Heart left ventricle (tissue), 16 donors: ENCODE data around the gene PRR35. TPM values are rescaled to one million over a fixed set of nuclear protein-coding genes. Genes with fewer than 3 reads are reported as not detected.

Experiments used
- ATAC-seq, 4 donors: fragments of 200-7000 bp; cut with Tn5 transposase; one replicate each; pipeline ENCODE4 v1.9.1; 2020 to 2022; ENCODE audit warnings: moderate library complexity in 4 of 4, mild to moderate bottlenecking in 3 of 4, moderate number of reproducible peaks in 1 of 4
- DNase-seq, 5 donors: peaks; one replicate each; pipeline ENCODE4 v3.0.0-alpha.2; 2020
- H3K27ac ChIP-seq, 12 donors: fragments of 200-600 bp; sonication (generic) in 4 of 12; one replicate each; pipeline versions ENCODE4 v1.5.0 to v1.8.0; 2016 to 2022; ENCODE audit warnings: mild to moderate bottlenecking in 2 of 12
- H3K27me3 ChIP-seq, 9 donors: fragments of 200-600 bp; sonication (generic) in 2 of 9; one replicate each; pipeline versions ENCODE4 v1.5.1 to v1.8.0; 2016 to 2022; ENCODE audit warnings: mild to moderate bottlenecking in 3 of 9
- H3K36me3 ChIP-seq, 9 donors: fragments of 200-600 bp; sonication (generic) in 2 of 9; one replicate each; pipeline versions ENCODE4 v1.5.0 to v1.8.0; 2018 to 2022; ENCODE audit warnings: mild to moderate bottlenecking in 2 of 9
- H3K4me1 ChIP-seq, 12 donors: fragments of 200-600 bp; sonication (generic) in 4 of 12; one replicate each; pipeline versions ENCODE4 v1.5.0 to v1.8.0; 2016 to 2022; ENCODE audit warnings: mild to moderate bottlenecking in 3 of 12
- H3K4me3 ChIP-seq, 12 donors: fragments of 200-600 bp; sonication (generic) in 4 of 12; one replicate each; pipeline versions ENCODE4 v1.5.0 to v1.8.0; 2017 to 2022; ENCODE audit warnings: mild to moderate bottlenecking in 9 of 12, moderate library complexity in 4 of 12
- H3K9me3 ChIP-seq, 12 donors: fragments of 200-600 bp; sonication (generic) in 4 of 12; one replicate each; pipeline versions ENCODE4 v1.5.0 to v1.8.0; 2016 to 2022; ENCODE audit warnings: mild to moderate bottlenecking in 1 of 12
- CTCF ChIP-seq, 12 donors: fragments of 200-600 bp; sonication (generic) in 4 of 12; IDR thresholded peaks; one replicate each; pipeline versions ENCODE4 v1.5.0 to v1.8.0; 2018 to 2022; ENCODE audit warnings: antibody characterized with exemption in 12 of 12, mild to moderate bottlenecking in 5 of 12
- POLR2A ChIP-seq, 2 donors: fragments of 450-650 bp; IDR thresholded peaks; one replicate each; pipeline ENCODE4 v1.6.1; 2017; ENCODE audit warnings: antibody characterized with exemption in 2 of 2, mild to moderate bottlenecking in 2 of 2, moderate library complexity in 2 of 2
- WGBS, 4 donors: extraction: QIAGEN DNeasy Blood & Tissue Kit in 2 of 4; methylation state at CpG; one replicate each; pipeline versions ENCODE4 v1.1.5 to v1.1.7; 2013 to 2018; 5-methylcytosine and 5-hydroxymethylcytosine counted together
- intact Hi-C, 10 donors: fragments of 100-400 bp; cut with DNase I; formaldehyde crosslinking; loops; one replicate each; pipeline versions ENCODE4 v1.11.1 to v1.14.2; 2022
- polyA plus RNA-seq, 2 donors: library from polyadenylated mRNA; stranded (reverse); fragments of 200-250 nt; gene quantifications; one replicate each; pipeline ENCODE4 v1.2.3, GENCODE V29; 2013
- total RNA-seq, 9 donors: library from RNA; depleted of rRNA in 2 of 9; stranded (reverse); fragments of >200 nt in 2 of 9; fragmentation: NEBNext Ultra II Directional in 3 of 9; extraction: Animal tissue kit (Norgen Biotek cat#: 25700) in 3 of 9; gene quantifications; one replicate each; pipeline versions ENCODE4 v1.1.0 to v1.2.4, GENCODE V29; 2016 to 2023
- donor health status: ischemic (EF 13 %, LVEDD 7.1; RV severe dilation, severe dysfunction).
- donor health status: healthy with polysubstance abuse.
- donor health status: DM: no; HTN: yes; CAD: no.
- donor health status: DM: no; HTN: no; CAD: no.
- donor health status: ischemic (EF 25% LVEDD 6.9; RV normal size, moderate dysfunction).
- donor health status: ischemic (EF 25% LVEDD 5.7; RV mildly dilated, moderate dysfunction).
- donor health status: healthy.
- donor health status: DM: yes; HTN: yes; CAD: no.
- donor health status: ischemic (EF 35%, LVEDD 5.7; RV mildly dilated, moderate dysfunction).
- donor health status: nonischemic (EF 11% LVEDD 7.7; RV severe dilation, severe dysfunction).
- donor health status: DM: yes; HTN: yes; CAD: no.
- donor health status: PGD.
- donor health status: ischemic (EF 29% LVEDD 5.4; RV normal size, mild dysfunction).
- donor health status: nonischemic (EF 23%, LVEDD 6.1; RV moderate dilation, normal function).

Gene PRR35
- total and polyA plus RNA-seq, 11 donors = not detected

DNA sequence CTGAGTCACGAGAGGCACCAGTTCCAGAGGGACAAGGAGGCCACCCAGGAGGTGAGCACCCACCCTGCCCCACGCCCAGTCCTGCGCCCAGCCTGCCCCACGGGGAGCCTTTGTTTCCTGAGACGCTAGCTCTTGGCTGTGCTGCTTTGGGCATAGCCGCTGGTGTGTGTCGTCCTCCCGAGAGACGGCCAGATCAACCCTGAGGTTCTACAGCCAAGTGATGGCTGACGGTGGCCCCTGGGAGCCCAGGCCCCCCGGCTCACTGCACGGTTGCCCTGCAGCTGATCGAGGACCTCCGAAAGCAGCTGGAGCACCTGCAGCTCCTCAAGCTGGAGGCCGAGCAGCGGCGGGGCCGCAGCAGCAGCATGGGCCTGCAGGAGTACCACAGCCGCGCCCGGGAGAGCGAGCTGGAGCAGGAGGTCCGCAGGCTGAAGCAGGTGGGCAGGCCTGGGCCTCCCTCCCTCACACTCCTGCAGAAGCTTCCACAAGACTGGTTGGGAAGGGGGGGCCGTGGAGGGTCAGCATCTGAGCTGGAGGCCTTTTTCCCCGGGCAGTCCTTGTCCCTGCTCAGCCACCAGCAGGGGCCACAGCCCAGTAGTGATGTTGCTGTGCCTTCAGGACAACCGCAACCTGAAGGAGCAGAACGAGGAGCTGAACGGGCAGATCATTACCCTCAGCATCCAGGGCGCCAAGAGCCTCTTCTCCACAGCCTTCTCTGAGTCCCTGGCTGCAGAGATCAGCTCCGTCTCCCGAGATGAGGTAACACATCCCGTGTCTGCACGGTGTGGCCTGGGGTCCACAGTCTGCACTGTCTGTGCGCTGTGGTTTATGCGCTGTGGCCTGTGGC, 40.1 kb upstream of the PRR35 start:
- Histone ChIP-seq H3K4me3 (no peak overlapping the region), H3K27me3 (no peaks in the 10 kb centered on the region), H3K9me3 (no peaks in the 10 kb centered on the region), H3K36me3 (peaks cover 0 to 54% (median 41%) of the 10 kb centered on the region in 9 donors), H3K4me1 (peaks cover 0 to 6% (median 0%) of the 10 kb centered on the region in 12 donors), H3K27ac (no peak overlapping the region)
- TF ChIP-seq POLR2A (IDR thresholded peaks at IDR 0.05) = no peak
- no peak for TF ChIP-seq CTCF (IDR thresholded peaks at IDR 0.05)
- WGBS, 4 donors = 89 to 94% (median 92%) methylated on average over 13 to 35 of the region's 35 CpGs
- DNase-seq (no peak), ATAC-seq (no peak)
- intact Hi-C loops = loop anchor here in 1 of 10 donors (10.0 kb wide), 1 partner anchor 95 kb away; the partner anchor contains the start of gene RAB11FIP3

GRCh38 chr16:520847-521246, 39.3 kb upstream of the PRR35 start:
- peaks cover 0 to 14% (median 5%) of the 10 kb centered on the region in 12 donors for H3K4me1 ChIP-seq
- WGBS, 4 donors = 95 to 100% (median 95%) methylated on average over 5 to 13 of the region's 13 CpGs
- TF ChIP-seq POLR2A (IDR thresholded peaks at IDR 0.05) = no peak
- no peak for TF ChIP-seq CTCF (IDR thresholded peaks at IDR 0.05)
- H3K4me3 ChIP-seq = no peak overlapping the region
- ATAC-seq (no peak), DNase-seq (no peak)
- H3K9me3 ChIP-seq = no peaks in the 10 kb centered on the region
- no peaks in the 10 kb centered on the region for H3K27me3 ChIP-seq
- intact Hi-C loops = loop anchor here in 1 of 10 donors (10.0 kb wide), 1 partner anchor 96 kb away; the partner anchor contains the start of gene RAB11FIP3
- H3K27ac ChIP-seq = no peak overlapping the region
- H3K36me3 ChIP-seq = peaks cover 0 to 46% (median 35%) of the 10 kb centered on the region in 9 donors

DNA sequence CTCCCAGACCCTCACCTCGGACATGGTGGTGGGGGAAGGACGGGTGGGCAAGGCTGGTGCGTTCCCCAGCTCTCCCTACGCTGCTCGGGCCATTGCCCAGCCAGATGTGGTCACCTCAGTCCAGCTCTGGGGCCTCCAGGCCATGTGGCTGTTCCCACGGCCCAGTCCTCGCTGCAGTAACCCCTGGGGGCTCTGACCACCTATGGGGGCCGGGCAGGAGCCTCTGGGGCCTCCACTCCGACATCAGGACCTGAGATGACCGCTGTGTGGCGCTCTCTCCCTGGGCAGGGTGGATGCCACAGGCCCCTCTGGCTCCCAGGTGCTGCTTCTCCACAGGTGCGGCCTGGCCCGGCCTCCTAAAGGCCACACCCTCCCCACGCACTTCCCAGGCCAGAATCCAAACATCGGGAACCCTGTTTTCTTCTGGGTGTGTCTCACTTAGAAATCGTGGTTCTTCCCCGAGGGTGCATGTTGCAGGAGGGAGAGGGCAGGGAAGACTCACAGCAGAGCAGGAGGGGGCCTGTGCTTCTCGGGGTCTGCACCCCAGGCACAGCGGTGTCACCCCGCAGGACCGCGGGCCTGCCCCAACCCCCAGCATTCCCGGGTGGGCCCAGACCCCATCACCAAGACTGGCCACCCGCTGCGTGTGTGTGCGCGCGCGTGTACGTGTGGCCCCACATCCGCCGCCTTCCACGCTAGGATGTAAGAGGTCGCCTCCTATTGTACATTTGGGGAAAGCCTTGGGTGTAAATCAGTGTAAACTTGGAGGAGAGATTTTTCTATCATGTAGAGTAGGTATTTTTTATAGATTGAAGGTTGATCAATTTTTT, 38.6 kb upstream of the PRR35 start:
- peaks cover 7 to 21% (median 12%) of the 10 kb centered on the region in 12 donors for H3K4me1 ChIP-seq
- TF ChIP-seq CTCF (IDR thresholded peaks at IDR 0.05) (no peak), POLR2A (IDR thresholded peaks at IDR 0.05) (no peak)
- ATAC-seq = no peak
- no peak overlapping the region for H3K4me3 ChIP-seq
- no peak overlapping the region for H3K27ac ChIP-seq
- no peaks in the 10 kb centered on the region for H3K27me3 ChIP-seq
- DNase-seq = no peak
- intact Hi-C loops = loop anchor here in 1 of 10 donors (10.0 kb wide), 1 partner anchor 97 kb away; the partner anchor contains the start of gene RAB11FIP3
- WGBS, 4 donors = 82 to 85% (median 84%) methylated on average over 26 to 34 of the region's 34 CpGs
- H3K36me3 ChIP-seq = peaks cover 0 to 39% (median 28%) of the 10 kb centered on the region in 9 donors
- H3K9me3 ChIP-seq = no peaks in the 10 kb centered on the region
